HG03039 (cell line): ENCODE results near the gene HSD3B7.
"Not testable (repeated sequence)": the region's sequence is repeated elsewhere in the genome, so short reads cannot be mapped to it uniquely, and the experiment has no call there.

Experiments used
- ATAC-seq: cut with Tn5 transposase; IDR thresholded peaks from one replicate; pipeline ENCODE4 v1.9.1; 2021; ENCODE audit warnings: mild to moderate bottlenecking, moderate library complexity; ENCODE audit not compliant: unreplicated experiment

Gene HSD3B7

GRCh38 chr16:30998852-30999761, 14.1 kb downstream of the HSD3B7 start:
- no peak for ATAC-seq

DNA sequence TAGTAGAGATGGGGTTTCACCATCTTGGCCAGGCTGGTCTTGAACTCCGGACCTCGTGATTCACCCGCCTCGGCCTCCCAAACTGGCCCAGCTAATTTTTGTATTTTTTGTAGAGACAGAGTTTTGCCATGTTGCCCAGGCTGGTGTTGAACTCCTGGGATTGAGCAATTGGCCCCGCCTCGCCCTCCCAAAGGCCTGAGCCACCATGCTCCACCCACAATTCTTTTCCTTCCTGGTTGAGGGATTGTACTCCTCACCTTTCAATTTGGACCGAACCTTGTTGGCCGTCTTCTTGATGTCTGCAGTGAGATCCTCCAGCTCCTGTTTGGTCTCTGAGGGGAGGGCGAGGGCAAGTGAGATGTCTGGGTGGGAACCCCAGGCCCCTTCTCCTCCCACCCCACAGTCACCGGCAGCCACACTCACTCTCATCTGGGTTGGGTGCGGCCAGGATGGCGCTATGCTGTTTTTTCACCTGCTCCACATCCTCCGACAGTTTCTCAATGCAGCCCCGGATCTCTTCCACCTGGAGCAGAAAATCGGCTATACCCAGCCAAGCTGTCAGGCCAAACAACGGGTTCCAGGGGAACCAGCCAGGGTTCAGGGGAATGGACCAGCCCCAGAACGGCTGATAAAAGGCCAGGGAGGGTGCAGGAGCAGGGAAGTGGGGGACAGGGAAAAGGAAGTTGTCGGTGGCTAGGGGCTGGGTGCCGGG, 15.8 kb downstream of the HSD3B7 start:
- ATAC-seq: no peak

DNA sequence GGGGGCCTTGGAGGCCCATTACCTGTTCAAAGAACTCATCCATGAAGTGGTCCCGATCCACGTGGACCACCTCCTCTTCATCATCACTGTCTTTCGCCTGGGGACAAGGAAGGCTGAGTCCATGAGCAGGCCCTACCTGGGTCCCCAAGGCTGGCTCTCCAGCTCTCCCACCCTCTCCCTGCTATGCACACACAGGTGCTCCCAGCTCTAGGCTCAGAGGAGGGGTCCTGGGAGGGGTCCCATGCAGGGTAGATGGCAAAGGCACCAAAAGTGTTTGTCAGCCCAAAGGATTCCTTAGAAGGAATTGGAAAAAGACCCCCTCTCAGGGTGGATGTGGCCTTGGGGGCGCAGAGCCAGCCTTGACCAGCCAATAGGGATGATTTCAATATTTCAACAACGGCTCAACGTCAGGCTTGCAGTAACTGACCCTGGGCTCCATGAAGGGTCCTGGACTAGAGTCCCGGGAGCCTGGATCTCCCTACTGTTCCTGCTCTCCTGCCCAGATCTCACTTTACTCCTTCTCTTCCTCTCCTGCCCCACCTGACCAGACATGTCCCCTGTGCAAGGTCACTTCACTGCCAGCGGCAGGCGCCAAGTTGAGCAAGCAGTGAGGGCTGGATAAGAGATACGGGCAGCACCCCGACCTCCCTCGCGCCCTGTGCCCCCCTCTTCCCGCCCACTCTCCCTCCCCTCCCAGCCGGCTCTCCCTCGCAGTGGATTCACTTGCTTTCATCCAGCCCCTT, 16.7 kb downstream of the HSD3B7 start:
- no peak for ATAC-seq

- no peak for ATAC-seq
These were observed 17.3 kb downstream of the HSD3B7 start for GRCh38 chr16:31002250-31002700.

GRCh38 chr16:31002862-31003341, 17.9 kb downstream of the HSD3B7 start:
- ATAC-seq: no peak

DNA sequence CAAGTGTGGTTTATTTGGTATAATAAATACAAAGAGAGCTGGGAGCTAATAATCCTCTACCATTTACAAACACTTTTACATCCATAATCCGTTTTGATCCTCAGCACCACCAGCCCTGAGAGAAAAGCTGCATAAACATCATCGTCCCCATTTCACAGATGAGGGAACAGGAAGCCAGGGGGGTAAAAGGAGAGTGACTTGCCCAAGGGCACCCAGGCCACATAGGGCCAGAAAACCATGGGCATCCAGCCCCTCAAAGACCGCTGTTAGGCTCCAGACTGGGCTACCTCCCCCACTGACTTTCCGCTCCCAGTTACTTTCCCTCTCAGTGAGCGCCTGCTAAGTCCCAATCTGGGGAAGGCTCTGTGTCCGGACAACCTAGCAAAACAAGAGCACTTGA, 18.7 kb downstream of the HSD3B7 start:
- no peak for ATAC-seq

DNA sequence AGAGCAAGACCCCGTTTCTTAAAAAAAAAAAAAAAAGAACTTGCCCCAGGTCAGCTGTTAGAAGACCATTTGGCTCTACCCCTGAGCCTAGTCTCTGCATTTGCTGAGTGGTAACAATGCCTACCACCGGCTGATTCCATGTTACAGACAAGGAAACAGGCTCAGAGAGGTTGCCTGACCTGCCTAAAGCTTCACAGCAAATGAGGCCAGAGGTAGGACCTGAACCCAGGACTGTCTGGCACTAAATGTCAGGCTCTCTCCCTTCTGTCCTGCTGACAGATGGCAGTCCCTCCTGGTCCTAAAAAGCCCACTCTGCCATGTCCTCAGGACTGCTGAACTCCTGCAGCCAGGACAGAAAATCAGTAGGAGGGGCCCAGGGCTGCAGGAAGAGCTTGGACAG, 19.7 kb downstream of the HSD3B7 start:
- no peak for ATAC-seq

- ATAC-seq: no peak
These were observed 20.5 kb downstream of the HSD3B7 start for GRCh38 chr16:31005350-31006085.

GRCh38 chr16:31006086-31006385, 21.0 kb downstream of the HSD3B7 start:
- ATAC-seq: no peak

DNA sequence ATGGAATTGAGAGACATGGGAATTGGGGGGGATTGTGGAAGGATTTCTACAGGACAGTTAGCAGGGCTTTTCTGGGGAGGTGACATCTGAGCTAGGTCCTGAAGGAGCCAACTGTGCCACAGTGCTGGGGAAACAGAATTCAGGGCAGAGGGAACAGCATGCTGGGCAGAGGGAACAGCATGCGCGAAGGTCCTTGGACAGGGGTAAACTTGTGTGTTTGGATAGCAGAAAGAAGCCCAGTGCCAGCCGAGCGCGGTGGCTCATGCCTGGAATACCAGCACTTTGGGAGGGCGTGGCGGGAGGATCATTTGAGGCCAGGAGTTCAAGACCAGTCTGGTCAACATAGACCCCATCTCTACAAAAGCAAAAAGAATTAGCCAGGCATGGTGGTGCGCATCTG, 21.6 kb downstream of the HSD3B7 start:
- ATAC-seq: no peak

- ATAC-seq: no peak
These were observed 22.7 kb downstream of the HSD3B7 start for GRCh38 chr16:31007684-31008083.

DNA sequence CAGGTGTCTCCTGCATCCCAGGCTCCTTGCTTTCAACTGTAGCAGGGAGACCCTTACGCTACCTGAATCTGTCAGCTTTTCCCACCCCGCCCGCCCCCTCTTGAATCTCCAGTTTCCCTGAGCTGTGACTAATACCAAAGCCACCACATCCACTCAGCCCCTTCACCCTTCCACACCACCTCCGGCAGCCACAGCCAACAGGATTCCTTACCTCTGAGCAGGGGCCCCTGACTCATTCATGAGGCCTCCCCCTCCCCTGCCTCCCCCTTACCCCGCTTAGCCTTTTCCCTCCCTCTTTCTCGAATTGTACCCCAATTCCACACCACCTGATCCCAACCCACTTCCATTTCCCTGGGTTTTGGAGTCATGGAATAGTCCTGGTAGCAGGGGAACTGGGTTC, 23.1 kb downstream of the HSD3B7 start:
- ATAC-seq: no peak

DNA sequence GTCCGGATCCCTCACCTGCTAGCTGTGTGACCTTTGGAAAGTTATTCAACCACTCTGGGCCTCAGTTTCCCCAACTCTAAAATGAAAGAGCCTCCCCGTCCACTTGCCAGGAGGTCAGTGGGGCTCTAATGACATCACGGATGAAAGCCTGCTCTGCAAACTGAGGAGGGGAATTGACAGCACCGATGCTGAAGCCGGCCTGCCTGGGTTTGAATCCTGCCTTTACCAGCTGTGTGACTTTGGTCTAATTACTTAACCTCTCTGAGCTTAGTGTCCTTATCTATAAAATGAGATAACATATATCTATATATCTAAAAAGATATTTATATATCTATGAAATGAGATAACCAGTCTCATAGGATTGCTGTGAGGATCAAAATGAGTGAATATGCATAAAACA, 23.5 kb downstream of the HSD3B7 start:
- no peak for ATAC-seq

GRCh38 chr16:31009120-31009519, 24.1 kb downstream of the HSD3B7 start:
- ATAC-seq: no peak

DNA sequence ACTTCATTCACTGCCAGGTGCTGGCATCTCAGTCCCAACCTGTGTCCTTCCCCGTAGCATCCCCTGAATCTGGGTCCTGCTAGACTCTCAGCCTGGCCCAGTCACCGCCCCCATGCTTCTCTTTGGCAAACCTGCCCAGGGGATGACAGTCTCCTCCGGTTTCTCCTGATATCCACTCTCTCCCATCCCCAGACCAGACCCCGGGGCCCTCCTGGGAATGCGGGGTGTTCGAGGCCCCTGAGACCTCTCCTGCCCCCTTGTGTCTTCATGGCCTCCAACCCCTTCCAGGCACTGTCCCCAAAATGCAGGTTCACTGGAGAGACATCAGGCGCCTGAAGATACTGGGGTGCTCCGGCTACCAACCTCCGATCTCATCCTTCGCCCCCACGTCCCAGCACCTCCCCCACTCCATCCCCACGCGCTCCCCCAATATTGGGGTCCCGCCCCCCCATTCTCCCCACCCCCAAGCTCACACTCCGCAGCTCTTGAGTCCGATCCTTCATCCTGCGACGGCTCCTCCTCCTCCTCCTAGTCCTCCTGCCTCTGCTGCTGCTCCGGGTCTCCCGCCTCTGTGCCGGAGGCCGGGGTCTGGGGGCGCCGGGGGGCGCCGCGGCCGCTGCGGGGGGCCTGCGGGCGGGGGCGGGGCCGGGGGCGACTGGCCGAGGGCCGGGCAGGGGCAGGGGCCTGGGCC, 25.0 kb downstream of the HSD3B7 start:
- ATAC-seq: no peak

DNA sequence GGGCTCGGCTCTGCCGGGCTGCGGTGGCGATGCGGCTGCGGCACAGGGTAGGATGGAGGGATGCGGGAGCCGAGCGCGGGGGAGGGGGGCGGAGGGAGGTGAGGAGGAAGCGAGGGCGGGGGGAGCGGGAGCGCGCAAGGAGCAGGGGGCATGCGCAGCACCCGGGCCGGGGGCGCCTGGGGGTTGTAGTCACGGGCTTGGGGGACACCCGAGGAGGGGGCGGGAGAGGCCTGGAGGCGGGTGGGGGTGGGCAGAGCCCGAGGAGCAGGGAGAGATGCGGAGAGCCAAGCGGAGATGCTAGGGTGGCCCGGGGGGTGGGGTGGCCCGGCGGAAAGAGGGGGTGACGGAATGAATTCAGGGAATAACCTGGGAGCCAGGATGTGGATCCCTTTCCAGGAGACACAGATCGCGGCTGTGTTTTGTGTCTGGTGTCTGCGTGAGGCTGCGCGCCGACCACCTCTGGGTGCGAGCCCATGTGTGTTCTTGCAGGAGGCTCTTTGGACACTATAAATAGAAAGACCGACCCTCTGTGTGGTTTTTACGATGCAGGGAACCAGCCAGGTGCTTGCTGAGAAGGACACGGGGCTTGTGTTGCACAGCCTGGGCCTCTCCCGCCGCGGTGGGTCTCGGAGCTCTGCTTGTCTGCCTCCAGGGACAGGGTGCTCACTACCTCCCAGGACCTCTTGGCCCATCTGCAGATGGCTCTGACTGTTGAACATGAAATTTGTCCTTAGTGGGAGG, 25.7 kb downstream of the HSD3B7 start, which contains the start of gene STX1B:
Gene STX1B (minus strand): TSS at position 54 of the 741 bp plus-strand sequence. CDS start 242 bp downstream, outside the sequence.
- no peak for ATAC-seq

GRCh38 chr16:31011815-31012214, 26.8 kb downstream of the HSD3B7 start:
- not testable (repeated sequence) for ATAC-seq

- not testable (repeated sequence) for ATAC-seq
These were observed 28.3 kb downstream of the HSD3B7 start for GRCh38 chr16:31013292-31013691.

GRCh38 chr16:31016018-31016417, 31.0 kb downstream of the HSD3B7 start:
- ATAC-seq: no peak
